Endothelial cell of umbilical vein (primary cell): ENCODE data around the gene PHC3.

Experiments
- EZH2 ChIP-seq: IDR thresholded peaks from 2 replicates; pipeline ENCODE4 v1.6.1; 2012; ENCODE audit warnings: borderline replicate concordance, low read depth, mild to moderate bottlenecking, moderate library complexity, low read length, inconsistent platforms; ENCODE audit not compliant: severe bottlenecking
- FOS ChIP-seq: IDR thresholded peaks from 2 replicates; pipeline ENCODE4 v1.6.1; 2011; ENCODE audit warnings: mild to moderate bottlenecking, low read length, moderate library complexity, borderline replicate concordance; ENCODE audit not compliant: insufficient read depth
- GATA2 ChIP-seq: IDR thresholded peaks from 2 replicates; pipeline ENCODE4 v1.7.0; 2011; ENCODE audit warnings: low read depth, mild to moderate bottlenecking, moderate library complexity, mixed read lengths, low read length; ENCODE audit not compliant: insufficient read length, insufficient read depth
- MYC ChIP-seq: IDR thresholded peaks from one replicate; pipeline ENCODE4 v1.6.1; 2011; ENCODE audit warnings: mild to moderate bottlenecking, low read depth, low read length
- POLR2A ChIP-seq: IDR thresholded peaks from 2 replicates; pipeline ENCODE4 v1.6.1; 2012; ENCODE audit warnings: low read depth, mild to moderate bottlenecking, control low read depth, low read length
- TF ChIP-seq, protein P1 (sequence below), 2 donors: IDR thresholded peaks; 1 replicate in 1 of 2; 2 replicates in 1 of 2; pipeline ENCODE4 v1.5.1; 2011; ENCODE audit warnings: low read length in 2 of 2, mild to moderate bottlenecking in 2 of 2, moderate library complexity in 2 of 2, control low read depth in 1 of 2, inconsistent platforms in 1 of 2, low read depth in 1 of 2; ENCODE audit not compliant: insufficient read depth in 1 of 2; ENCODE audit errors: extremely low read depth in 1 of 2
- TF ChIP-seq, protein P2 (sequence below): IDR thresholded peaks from 2 replicates; pipeline ENCODE4 v1.6.1; 2011; ENCODE audit not compliant: insufficient read depth, insufficient read length

GRCh38 chr3:170180079-170180907 is 1.2 kb downstream of the PHC3 start:
- TF ChIP-seq, protein P1, sequence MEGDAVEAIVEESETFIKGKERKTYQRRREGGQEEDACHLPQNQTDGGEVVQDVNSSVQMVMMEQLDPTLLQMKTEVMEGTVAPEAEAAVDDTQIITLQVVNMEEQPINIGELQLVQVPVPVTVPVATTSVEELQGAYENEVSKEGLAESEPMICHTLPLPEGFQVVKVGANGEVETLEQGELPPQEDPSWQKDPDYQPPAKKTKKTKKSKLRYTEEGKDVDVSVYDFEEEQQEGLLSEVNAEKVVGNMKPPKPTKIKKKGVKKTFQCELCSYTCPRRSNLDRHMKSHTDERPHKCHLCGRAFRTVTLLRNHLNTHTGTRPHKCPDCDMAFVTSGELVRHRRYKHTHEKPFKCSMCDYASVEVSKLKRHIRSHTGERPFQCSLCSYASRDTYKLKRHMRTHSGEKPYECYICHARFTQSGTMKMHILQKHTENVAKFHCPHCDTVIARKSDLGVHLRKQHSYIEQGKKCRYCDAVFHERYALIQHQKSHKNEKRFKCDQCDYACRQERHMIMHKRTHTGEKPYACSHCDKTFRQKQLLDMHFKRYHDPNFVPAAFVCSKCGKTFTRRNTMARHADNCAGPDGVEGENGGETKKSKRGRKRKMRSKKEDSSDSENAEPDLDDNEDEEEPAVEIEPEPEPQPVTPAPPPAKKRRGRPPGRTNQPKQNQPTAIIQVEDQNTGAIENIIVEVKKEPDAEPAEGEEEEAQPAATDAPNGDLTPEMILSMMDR (IDR thresholded peaks at IDR 0.05; ENCODE audit: extremely low read depth in 1 of 2, insufficient read depth in 1 of 2, low read depth in 1 of 2, low read length in 2 of 2), result no peak
- TF ChIP-seq, protein P2, sequence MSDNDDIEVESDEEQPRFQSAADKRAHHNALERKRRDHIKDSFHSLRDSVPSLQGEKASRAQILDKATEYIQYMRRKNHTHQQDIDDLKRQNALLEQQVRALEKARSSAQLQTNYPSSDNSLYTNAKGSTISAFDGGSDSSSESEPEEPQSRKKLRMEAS, result no peak
- TF ChIP-seq EZH2 (no peak), POLR2A (no peak), GATA2 (no peak), MYC (no peak), FOS (no peak)
